HG02642 (cell line): ENCODE measurements around the gene GALNT13.
"Not testable (repeated sequence)": the region's sequence is repeated elsewhere in the genome, so short reads cannot be mapped to it uniquely, and the experiment has no call there.

Experiments used
- ATAC-seq: cut with Tn5 transposase; IDR thresholded peaks from one replicate; pipeline ENCODE4 v1.9.1; 2021; ENCODE audit warnings: mild to moderate bottlenecking; ENCODE audit not compliant: unreplicated experiment, poor library complexity

The GALNT13 gene

GRCh38 chr2:154455166-154455565, 583.4 kb downstream of the GALNT13 start:
- ATAC-seq: no peak

DNA sequence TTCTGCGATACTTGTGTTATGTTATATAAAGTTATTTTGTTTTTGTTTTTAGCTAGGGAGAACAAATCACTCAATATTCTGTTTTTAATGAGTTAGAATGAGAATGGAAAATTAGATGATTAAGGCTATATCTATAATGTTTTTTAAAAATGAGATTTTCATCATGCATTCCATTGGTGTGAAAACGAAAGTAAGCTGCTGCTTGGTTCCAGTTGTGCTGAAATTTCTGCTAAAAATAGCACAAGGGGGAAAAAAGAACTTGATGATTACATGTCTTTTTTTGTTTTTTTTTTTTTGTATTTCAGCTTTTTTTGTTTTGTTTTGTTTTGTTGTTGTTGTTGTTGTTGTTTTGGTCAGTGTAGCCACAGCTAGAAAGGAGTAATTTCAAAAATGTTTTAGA, 584.1 kb downstream of the GALNT13 start:
- ATAC-seq: no peak

- ATAC-seq: no peak
Measured at GRCh38 chr2:154457286-154457685, 585.6 kb downstream of the GALNT13 start.

DNA sequence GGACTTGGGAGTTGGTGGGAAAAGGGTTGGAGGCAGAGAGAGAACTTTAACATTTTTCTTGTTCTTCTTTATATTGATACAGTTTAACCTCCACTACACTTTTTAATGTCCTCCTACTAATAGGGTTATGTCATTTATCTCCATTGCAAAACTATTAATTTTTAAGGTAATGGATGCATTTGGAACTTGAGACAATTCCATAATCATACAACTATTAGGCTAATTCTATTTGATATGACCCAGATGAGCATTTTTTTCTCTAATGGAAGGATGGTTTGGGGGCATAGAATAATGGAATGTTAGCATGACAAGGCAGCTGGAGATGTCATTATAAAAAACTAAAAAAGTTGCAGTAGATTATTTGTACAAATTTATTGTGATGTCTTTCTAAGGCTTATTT, 587.6 kb downstream of the GALNT13 start:
- no peak for ATAC-seq

- no peak for ATAC-seq
Measured at GRCh38 chr2:154462634-154463033, 590.9 kb downstream of the GALNT13 start.

DNA sequence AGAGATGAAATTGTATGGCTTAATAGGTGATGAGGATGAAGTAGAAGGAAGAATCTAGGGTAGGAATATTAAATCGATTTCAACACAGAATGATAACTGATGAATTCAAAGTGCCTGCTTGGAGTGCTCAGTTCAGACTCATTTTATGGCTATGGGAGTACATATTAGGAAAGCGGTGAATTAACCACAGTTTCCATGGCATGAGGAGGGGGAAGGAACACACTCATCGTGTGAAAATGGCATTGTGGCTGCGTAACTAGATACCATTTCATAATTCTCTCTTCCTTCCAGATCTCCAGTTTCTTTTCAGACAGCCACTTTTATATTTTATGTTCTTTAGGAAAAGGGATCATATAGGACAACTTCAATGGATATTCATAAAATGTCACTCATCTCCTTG, 594.5 kb downstream of the GALNT13 start:
- no peak for ATAC-seq

DNA sequence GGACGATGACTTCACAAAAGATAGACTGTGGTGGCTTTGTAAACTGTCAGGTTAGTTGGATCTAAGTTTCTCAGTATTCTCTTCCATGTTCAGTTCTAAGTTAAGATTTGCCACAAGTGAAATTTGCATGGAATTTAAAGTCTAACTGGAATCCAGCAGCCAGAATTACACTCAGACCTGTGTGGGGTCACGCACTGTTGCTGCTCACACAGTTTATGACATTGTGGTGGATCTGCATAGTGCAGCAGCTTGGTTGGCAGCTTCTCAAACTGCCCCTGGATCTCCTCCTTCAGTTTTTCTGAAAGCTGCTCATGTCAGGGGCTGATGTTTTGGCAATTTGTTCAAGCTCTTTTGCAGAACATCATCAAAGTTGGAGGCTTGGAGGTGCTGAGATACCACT, 598.7 kb downstream of the GALNT13 start:
- ATAC-seq: no peak

DNA sequence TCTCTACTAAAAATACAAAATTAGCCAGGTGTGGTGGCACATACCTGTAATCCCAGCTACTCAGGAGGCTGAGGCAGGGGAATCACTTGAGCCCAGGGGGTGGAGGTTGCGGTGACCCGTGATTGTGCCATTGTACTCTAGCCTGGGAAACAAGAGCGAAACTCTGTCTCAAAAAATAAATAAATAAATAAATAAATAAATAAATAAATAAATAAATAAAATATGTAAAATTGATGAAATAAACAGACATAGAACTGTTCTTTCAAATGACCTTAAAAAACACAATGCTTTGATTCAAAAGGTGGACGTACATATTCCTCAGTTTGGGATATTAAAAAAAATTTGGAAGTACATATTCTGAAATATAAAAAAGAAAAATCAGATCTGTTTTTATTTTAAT, 599.8 kb downstream of the GALNT13 start:
- not testable (repeated sequence) for ATAC-seq

DNA sequence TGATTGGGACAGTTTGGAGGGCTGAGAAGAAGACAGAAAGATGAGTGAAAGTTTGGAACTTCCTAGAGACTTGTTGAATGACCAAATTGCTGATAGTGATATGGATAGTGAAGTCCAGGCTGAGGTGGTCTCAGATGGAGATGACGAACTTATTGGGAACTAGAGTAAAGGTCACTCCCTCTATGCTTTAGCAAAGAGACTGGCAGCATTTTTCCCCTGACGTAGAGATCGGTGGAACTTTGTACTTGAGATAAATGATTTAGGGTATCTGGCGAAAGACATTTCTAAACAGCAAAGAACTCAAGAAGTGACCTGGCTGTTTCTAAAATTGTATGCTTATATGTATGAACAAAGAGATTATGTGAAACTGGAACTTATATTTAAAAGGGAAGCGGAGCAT, 605.6 kb downstream of the GALNT13 start:
- no peak for ATAC-seq

- ATAC-seq: no peak
Measured at GRCh38 chr2:154480521-154480920, 608.8 kb downstream of the GALNT13 start.

DNA sequence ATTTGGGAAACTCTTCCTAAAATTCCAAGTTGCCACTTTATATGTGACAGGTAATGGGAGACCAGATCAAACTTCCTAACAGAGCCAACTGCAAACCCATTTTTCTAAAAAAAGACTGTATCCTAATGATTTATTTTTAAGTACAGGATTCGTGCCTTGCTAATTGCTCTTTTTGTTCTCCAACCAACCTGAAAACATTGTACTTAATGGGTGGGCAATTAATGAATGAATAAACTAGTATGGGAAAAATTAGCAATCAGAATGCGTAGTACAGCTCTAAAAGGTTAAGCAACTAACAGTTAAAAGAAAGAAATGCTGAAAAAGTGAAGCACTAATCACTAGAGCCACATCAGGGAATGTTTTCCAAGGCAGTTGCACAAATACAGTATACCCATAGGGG, 609.6 kb downstream of the GALNT13 start:
- no peak for ATAC-seq

DNA sequence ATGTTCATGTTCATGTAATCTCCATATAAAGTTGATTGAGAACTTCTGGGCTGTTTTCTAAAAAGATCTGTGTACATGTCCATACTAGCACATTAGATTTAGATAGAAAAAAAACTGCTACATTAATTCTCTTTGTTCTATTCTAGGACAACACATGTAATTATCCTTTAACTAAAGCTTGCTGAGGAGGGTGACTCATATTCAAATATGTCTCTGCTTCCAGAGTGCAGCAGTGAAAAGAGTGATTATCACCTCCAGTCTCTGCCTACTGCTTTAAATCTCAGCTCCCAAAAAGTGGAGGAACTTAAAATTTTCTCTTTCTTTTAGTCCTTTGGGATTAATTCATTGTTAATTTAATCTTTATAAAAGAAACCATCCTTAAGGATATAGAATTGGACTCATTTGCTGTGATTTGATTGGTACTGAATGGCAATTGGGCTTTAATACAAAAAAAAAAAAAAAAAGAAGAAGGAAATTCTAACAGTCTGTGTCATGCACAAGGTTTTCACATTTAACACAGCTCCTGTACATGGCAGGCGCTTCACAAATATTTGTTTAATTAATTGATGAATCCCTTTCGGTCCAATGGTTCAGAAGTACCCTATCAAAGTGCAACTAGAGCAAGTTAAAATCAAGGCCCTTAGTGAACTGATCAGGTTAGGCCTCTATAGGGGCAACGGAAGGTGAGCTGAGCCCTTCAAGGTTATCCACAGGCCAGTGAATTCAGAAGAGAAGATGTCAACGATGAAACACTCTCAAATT, 612.8 kb downstream of the GALNT13 start:
- ATAC-seq: no peak

DNA sequence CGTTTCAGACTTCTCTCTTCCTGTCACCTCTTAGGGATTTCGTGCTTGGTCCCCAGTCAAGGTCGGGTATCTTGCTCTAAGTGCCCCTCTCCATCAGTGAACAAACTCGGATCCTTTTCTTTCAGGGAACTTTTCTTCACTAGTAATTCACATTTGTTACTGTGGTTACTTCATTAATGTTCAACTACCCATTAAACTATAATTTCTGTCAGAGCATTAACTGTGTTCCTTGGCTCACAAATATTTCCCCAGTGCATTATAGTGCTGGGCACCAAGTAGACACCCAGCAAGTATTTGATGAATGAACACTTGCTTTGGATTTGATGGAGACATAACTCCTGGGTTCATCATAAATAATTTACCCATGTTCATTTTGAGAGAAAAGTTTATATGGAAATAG, 617.1 kb downstream of the GALNT13 start:
- no peak for ATAC-seq

DNA sequence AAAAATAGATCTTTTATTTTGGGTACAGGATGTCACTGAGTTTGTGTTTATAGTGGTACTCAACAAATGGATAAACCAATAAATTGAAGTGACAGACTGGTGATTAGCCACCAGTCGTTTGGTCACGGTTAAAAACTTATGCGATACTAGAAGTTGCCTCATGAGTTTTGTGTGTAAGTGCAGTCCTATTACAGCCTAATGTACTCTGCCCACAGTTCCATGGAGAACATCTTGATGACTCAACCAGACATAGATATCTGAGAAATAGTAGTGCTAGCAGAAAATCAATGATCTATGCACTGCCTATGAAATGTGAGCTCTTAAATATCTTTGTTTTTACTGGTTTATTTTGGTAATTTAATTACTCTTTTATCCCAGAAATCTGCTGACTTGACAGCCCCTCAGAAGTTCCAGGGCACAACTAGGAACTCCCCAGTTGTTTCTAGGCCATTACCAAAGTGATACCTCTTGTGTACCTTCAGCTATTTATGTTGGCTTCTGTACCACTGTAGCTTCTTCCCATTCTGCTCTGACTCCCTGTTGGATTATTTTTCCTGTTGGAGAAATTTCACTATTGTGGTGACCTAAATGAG, 617.6 kb downstream of the GALNT13 start:
- ATAC-seq: no peak

GRCh38 chr2:154490530-154490929, 618.8 kb downstream of the GALNT13 start:
- no peak for ATAC-seq

DNA sequence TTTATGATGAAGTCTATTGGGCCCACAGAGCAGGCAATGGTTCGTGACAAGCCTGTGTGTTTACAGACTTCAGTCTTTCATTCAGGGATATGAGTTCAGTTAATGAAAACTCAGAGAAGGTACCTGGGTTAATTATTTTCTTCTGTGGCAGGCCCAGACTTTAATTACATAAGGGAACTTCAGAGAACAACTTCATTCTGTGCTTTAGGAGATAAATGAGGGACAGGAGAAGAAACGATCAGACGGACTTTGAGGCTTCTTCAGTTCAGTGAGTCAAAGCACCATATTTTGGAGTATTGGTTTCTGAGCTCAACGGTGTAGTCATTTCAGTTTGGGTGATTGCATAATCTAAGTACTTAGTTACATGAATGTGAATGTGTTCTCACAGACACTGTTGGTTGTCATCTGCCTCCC, 623.7 kb downstream of the GALNT13 start:
- no peak for ATAC-seq

GRCh38 chr2:154497019-154497418, 625.3 kb downstream of the GALNT13 start:
- ATAC-seq: no peak
